HG03097 (cell line): ENCODE measurements around the gene CYFIP1.

Source experiments
- ATAC-seq: cut with Tn5 transposase; IDR thresholded peaks from one replicate; pipeline ENCODE4 v1.9.1; 2021; ENCODE audit not compliant: unreplicated experiment, low FRiP score

Gene CYFIP1

GRCh38 chr15:22951381-22952280, 28.5 kb downstream of the CYFIP1 start:
- no peak for ATAC-seq

GRCh38 chr15:22951031-22951380, 29.2 kb downstream of the CYFIP1 start:
- no peak for ATAC-seq

- no peak for ATAC-seq
Measured at GRCh38 chr15:22950256-22950990, 29.7 kb downstream of the CYFIP1 start.

GRCh38 chr15:22949074-22949547, 31.1 kb downstream of the CYFIP1 start:
- ATAC-seq, result peak; percentile 89

DNA sequence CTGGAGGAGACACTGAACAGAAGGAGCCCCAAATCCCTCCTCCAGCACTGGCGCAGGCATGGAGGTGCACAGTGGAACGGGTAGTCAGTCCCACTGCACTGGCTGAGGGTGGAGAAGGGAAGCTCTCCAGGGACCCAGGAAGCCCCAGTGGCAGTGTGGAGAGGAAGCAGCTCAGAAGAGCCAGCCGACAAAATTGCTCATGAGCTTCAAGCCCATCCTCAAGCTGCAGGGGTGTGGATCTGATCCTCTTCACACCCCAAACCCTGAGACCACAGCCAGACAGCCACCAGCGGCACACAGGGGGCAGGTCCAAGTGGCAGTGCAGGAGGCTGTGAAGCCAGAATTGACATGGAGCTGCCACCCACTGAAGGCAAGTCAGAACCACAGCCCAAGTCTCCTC, 32.1 kb downstream of the CYFIP1 start:
- ATAC-seq, result no peak

DNA sequence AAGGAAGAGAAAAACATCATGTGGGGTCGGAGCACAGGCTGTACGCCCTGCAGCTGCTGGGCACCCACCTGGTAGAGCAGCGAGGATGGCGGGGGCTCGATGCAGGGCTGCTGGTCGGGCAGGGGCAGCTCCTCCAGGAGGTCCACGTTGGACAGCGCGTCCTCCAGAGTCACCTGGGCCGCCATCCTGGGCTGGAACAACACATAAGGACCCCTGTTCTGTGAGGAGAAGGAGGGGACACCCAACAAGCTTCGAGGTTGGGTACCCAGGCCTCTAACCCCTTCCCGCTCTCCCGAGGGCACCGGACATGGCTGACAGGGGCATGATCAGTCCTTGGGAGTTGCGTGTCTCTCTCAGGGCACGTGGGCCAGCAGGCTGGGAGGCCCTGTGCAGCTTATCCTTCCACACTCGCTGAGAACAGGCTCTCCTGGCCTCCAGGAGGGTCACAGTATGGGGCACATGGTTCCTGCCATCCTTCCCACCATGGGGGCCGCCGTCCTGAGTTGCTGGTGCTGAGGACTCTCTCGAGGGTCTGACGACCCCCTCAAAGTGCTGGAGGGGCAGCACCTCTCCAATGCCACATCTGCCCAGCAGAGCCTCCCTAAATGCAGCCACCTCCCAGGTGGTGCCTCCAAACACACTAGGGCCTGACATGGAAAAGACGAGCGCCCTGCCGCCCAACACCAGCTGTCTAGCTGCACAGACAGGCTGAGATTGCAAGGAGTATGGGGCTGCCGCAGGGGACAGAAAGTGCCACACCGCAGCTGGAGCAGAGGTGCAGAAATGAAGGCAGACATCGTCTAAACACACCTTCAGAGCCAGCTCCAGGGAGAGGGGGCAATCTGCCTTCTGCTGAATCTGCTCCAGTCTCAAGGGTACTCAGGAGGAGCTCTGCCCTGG, 32.8 kb downstream of the CYFIP1 start:
- ATAC-seq, result no peak

DNA sequence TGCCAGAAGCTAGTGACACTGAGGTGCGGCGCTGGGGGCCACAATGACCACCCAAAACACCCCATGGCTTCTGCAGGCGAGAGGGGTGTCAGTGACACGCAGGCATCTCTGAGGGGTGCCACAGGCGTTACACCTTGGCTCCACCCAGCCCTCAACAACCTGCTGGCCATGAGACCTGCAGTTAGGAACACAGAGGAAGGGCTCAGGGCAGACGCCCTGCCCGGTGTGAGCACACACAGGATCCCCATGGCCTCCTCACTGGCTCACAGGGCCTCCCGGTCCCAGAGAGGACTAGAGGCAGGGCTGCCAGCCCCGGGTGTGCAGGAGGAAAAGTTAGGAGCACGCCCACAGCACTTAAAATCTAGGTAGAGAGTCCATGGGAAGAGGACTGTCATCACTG, 35.1 kb downstream of the CYFIP1 start:
- ATAC-seq, result no peak

DNA sequence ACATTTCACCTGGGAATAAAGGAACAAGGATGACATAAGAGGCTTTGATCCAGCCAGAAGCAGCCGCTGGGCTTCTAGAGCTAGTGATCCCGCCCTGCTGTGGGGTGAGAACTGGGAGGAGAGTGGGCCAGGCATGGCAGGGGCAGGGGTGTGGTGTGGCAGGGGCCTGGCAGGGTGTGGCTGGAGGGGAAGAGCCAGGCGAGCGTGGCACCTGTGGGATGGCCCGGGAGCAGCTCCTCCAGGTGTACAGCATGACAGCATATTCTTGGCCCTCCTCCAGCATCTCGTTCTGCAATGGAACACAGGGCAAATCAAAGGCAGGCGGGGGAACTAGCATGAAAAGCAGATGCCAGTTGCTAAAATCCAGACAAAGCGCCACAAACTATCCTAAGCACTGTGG, 35.5 kb downstream of the CYFIP1 start:
- no peak for ATAC-seq

- ATAC-seq, result no peak
Measured at GRCh38 chr15:22942877-22943276, 37.3 kb downstream of the CYFIP1 start.

GRCh38 chr15:22942306-22942855, 37.8 kb downstream of the CYFIP1 start:
- ATAC-seq, result no peak

DNA sequence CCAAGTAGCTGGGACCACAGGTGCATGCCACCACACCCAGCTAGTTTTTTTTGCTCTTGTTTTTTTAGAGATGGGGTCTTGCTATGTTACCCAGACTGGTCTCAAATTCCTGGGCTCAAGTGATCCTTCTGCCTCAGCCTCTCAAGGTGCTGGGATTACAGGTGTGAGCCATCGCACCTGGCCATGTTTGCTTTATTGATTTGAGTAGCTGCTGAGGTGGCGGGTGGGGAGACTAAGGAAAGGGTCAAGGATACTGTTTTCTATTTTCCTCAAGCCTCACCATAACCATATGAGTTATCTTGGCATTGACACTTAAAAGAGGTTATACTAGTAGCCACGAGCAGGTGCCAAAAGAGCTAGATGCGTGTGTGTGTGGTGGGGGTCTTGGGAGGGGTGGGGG, 39.0 kb downstream of the CYFIP1 start:
- no peak for ATAC-seq

GRCh38 chr15:22939652-22940061, 40.5 kb downstream of the CYFIP1 start:
- ATAC-seq, result no peak

GRCh38 chr15:22939051-22939450, 41.1 kb downstream of the CYFIP1 start:
- no peak for ATAC-seq

GRCh38 chr15:22936577-22937472, 43.3 kb downstream of the CYFIP1 start:
- ATAC-seq, result peak; percentile 91

GRCh38 chr15:22933641-22934061, 46.5 kb downstream of the CYFIP1 start:
- ATAC-seq, result no peak

DNA sequence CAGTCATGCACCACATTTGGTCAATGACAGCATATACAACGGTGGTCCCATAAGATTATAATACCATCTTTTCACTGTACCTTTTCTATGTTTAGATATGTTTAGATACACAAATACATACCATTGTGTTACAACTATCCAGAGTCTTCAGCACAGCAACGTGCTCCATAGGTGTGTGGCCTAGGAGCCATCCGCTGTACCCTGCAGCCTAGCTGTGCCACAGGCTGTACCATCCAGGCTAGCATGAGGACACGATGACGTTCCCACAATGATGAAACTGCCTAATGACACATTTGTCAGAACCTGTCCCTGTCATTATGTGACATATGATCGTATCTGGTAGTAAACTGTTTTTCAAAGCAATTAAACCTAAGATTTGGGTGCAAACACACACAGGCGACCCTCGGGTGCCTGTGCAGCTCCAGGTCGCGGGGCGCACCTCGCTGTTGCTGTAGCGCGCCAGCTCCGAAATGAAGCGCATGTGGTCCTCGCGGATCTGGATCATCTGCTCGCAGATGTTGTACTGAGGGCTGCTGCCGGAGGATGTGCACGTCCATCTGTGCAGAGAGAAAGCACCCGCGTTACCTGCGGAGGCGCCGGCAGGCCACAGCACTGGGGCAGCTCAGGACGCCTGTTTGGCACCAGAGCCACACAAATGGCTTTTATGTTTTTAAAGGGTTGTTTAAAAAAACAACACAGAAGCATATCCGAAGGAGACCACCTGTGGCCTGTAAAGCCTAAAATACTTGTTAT, 48.2 kb downstream of the CYFIP1 start:
- ATAC-seq, result no peak

DNA sequence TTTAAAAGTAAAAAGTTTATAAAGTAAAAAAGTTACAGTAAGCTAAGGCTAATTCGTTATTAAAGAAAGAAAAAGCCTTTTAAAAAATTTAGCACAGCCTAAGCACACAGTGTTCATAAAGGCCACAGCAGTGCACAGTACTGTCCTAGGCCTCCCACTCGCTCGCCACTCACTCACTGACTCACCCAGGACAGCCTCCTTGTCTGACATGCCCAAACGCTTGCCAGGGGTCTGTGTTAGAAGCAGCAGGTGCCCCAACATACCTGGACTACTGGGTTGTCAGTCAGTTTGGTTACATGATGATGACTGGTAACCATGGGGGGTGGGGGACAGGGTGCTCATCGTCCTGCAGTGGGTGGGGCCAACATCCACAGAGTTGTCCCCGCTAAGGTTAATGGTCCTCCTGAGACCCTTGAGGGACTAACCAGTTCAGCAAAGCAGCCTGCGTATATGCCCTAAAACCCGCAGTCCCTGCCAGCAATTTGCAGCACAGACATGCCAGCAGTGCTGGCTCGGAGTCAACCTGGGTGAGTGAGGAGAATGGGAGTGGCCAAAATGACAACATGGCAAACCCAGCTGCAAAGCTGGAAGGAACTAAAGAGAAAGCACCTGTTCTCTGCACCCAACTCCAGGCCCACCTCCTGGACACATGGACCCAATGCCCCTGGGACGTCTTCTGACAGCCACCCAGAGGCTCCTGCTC, 49.2 kb downstream of the CYFIP1 start:
- no peak for ATAC-seq

- no peak for ATAC-seq
Measured at GRCh38 chr15:22927761-22928160, 52.4 kb downstream of the CYFIP1 start.
